ENCODE measurements around the gene PRKN.

PRKN gene

DNA sequence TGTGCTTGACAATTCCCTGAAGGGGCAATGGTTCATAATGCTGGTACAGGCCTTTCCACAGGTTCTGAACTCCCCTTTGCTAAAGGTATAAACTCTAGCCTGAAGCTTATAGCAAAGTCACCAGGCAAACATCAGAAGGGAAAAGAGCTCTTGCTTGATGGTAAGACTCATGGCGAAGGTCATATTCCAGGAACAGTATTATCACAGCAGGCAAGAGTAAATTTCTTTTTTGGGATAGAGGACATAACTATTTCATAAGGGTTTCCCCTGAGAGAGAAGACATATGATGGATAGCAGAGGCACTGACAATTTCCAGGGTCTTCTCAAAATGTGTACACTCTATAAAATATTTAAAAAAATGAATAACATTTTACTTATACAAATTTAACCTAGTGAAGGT is 86.8 kb downstream of the PRKN start:
- Histone ChIP-seq H3K36me3 (ENCODE audit: control insufficient read depth in 2 of 2, insufficient read depth in 1 of 2, low read length in 2 of 2) (no peaks in the 10 kb centered on the region), H3K4me1 (ENCODE audit: control insufficient read depth, insufficient read depth, low read length) (no peaks in the 10 kb centered on the region), H3K27ac (ENCODE audit: extremely low read depth, low read depth, low read length) (no peak overlapping the region), H3K9me3 (ENCODE audit: control insufficient read depth, insufficient read depth, low read depth, low read length) (no peaks in the 10 kb centered on the region), H3K4me3 (ENCODE audit: low read depth, low read length) (no peak overlapping the region)
- CTCF ChIA-PET: interaction anchor here (0.6 kb wide), 1 partner anchor 18 kb away, joined by 3 read pairs; no protein-coding TSS in a partner anchor
- TF ChIP-seq, protein P1, sequence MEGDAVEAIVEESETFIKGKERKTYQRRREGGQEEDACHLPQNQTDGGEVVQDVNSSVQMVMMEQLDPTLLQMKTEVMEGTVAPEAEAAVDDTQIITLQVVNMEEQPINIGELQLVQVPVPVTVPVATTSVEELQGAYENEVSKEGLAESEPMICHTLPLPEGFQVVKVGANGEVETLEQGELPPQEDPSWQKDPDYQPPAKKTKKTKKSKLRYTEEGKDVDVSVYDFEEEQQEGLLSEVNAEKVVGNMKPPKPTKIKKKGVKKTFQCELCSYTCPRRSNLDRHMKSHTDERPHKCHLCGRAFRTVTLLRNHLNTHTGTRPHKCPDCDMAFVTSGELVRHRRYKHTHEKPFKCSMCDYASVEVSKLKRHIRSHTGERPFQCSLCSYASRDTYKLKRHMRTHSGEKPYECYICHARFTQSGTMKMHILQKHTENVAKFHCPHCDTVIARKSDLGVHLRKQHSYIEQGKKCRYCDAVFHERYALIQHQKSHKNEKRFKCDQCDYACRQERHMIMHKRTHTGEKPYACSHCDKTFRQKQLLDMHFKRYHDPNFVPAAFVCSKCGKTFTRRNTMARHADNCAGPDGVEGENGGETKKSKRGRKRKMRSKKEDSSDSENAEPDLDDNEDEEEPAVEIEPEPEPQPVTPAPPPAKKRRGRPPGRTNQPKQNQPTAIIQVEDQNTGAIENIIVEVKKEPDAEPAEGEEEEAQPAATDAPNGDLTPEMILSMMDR (tag by site-specific recombination; IDR thresholded peaks at IDR 0.05): no peak
- no peak for TF ChIP-seq ZNF707 (tag by site-specific recombination; IDR thresholded peaks at IDR 0.05)
- no peak for TF ChIP-seq OSR2 (tag by site-specific recombination; IDR thresholded peaks at IDR 0.05)
- no peak for TF ChIP-seq SETDB1 (IDR thresholded peaks at IDR 0.05; ENCODE audit: insufficient read length, low read length)
- TF ChIP-seq ZNF701 (tag by site-specific recombination; IDR thresholded peaks at IDR 0.05): no peak
- no peak for TF ChIP-seq ZNF654 (tag by site-specific recombination; IDR thresholded peaks at IDR 0.05; ENCODE audit: low read depth)
- no peak for TF ChIP-seq ZNF610 (tag by site-specific recombination; IDR thresholded peaks at IDR 0.05; ENCODE audit: borderline replicate concordance)
- POLR2A ChIA-PET: no interaction called here

DNA sequence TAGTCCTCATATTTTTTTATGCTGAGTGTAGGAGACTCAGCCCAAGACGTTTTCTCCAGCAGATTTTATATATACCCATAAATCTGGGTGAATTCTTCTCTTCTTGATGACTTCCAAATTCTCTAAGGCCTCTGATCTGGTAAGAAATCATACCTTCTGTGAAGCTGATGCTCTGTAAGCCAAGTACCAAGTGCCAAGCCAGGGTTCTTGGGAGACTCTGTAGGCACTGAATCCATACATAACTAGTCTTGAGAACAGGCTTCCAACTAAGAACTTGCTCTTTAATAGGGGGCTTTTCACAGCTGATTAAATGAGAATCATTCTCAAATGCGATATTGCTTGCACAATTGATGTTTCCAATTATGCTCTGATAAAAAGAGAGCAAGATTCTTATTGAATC is 87.6 kb downstream of the PRKN start:
- Histone ChIP-seq H3K4me1 (ENCODE audit: control insufficient read depth, insufficient read depth, low read length) (no peaks in the 10 kb centered on the region), H3K36me3 (ENCODE audit: control insufficient read depth in 2 of 2, insufficient read depth in 1 of 2, low read length in 2 of 2) (no peaks in the 10 kb centered on the region), H3K27ac (ENCODE audit: extremely low read depth, low read depth, low read length) (no peak overlapping the region), H3K4me3 (ENCODE audit: low read depth, low read length) (no peak overlapping the region), H3K9me3 (ENCODE audit: control insufficient read depth, insufficient read depth, low read depth, low read length) (no peaks in the 10 kb centered on the region)
- TF ChIP-seq RBAK (tag by site-specific recombination; IDR thresholded peaks at IDR 0.05): no peak
- POLR2A ChIA-PET: no interaction called here
- CTCF ChIA-PET: no interaction called here

DNA sequence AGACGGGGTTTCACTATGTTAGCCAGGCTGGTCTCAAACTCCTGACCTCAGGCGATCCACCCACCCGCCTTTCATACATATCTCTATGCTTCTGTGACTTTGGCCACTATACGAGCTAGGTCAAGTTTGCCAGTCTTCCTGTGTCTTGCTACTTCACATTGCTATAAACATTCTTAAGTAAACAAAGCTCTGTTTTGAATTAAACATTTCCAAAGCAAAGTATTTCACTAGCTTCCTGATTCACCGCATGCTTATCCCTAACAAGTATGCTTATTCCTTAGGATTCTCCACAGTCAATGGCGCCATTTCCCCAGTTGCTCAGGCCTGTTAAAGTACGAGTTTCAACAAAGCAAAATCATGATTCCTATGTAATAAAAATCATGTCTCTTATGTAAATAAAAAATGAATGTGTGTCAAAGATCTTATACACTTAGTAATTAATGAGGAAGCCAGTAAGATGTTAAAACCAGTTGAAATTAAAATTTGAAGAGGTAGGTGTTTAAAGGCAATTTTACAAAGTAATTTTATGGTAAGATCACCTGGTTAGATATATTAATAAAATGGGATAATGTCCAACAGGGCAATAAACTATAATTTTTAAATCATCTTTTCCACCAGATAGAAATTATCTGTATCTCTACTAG is 88.5 kb downstream of the PRKN start:
- H3K27ac ChIP-seq (ENCODE audit: extremely low read depth, low read depth, low read length): no peak overlapping the region
- TF ChIP-seq ZBTB7A (tag by site-specific recombination; IDR thresholded peaks at IDR 0.05; ENCODE audit: low read depth) (no peak), ZNF510 (tag by site-specific recombination; IDR thresholded peaks at IDR 0.05; ENCODE audit: insufficient replicate concordance) (peak; percentile 98), HOXD13 (CRISPR knock-in tag; IDR thresholded peaks at IDR 0.05; ENCODE audit: borderline replicate concordance) (no peak)
- no peak overlapping the region for H3K4me3 ChIP-seq (ENCODE audit: low read depth, low read length)
- H3K36me3 ChIP-seq (ENCODE audit: control insufficient read depth in 2 of 2, insufficient read depth in 1 of 2, low read length in 2 of 2): no peaks in the 10 kb centered on the region
- no peaks in the 10 kb centered on the region for H3K4me1 ChIP-seq (ENCODE audit: control insufficient read depth, insufficient read depth, low read length)
- CTCF ChIA-PET: no interaction called here
- POLR2A ChIA-PET: no interaction called here
- no peaks in the 10 kb centered on the region for H3K9me3 ChIP-seq (ENCODE audit: control insufficient read depth, insufficient read depth, low read depth, low read length)

DNA sequence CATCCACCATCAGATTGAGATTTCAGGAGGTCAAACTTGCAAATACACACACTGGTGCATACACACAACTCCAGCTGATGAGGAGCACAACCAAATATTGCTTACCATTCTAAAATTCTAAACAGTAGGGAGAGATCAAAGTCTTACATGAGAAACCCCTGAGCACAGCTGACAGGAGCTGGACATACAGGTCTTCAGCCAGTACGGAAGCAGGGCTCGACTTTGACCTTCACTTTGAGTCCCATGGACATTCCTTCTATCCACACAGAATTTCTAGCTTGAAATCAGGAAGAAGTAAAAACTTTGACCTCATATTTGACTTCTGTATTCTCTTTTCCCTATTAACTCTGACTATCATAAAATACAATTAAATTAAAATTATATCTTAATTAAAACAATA is 90.2 kb downstream of the PRKN start:
- Histone ChIP-seq H3K27ac (ENCODE audit: extremely low read depth, low read depth, low read length) (no peak overlapping the region), H3K4me1 (ENCODE audit: control insufficient read depth, insufficient read depth, low read length) (no peaks in the 10 kb centered on the region), H3K9me3 (ENCODE audit: control insufficient read depth, insufficient read depth, low read depth, low read length) (no peaks in the 10 kb centered on the region), H3K4me3 (ENCODE audit: low read depth, low read length) (no peak overlapping the region), H3K36me3 (ENCODE audit: control insufficient read depth in 2 of 2, insufficient read depth in 1 of 2, low read length in 2 of 2) (no peaks in the 10 kb centered on the region)
- POLR2A ChIA-PET: no interaction called here
- TF ChIP-seq, protein P2, sequence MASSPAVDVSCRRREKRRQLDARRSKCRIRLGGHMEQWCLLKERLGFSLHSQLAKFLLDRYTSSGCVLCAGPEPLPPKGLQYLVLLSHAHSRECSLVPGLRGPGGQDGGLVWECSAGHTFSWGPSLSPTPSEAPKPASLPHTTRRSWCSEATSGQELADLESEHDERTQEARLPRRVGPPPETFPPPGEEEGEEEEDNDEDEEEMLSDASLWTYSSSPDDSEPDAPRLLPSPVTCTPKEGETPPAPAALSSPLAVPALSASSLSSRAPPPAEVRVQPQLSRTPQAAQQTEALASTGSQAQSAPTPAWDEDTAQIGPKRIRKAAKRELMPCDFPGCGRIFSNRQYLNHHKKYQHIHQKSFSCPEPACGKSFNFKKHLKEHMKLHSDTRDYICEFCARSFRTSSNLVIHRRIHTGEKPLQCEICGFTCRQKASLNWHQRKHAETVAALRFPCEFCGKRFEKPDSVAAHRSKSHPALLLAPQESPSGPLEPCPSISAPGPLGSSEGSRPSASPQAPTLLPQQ (tag by site-specific recombination; IDR thresholded peaks at IDR 0.05): no peak
- TF ChIP-seq SETDB1 (IDR thresholded peaks at IDR 0.05; ENCODE audit: insufficient read length, low read length) (no peak), ZNF114 (tag by site-specific recombination; IDR thresholded peaks at IDR 0.05) (no peak), ZNF701 (tag by site-specific recombination; IDR thresholded peaks at IDR 0.05) (no peak)
- TF ChIP-seq, protein P3, sequence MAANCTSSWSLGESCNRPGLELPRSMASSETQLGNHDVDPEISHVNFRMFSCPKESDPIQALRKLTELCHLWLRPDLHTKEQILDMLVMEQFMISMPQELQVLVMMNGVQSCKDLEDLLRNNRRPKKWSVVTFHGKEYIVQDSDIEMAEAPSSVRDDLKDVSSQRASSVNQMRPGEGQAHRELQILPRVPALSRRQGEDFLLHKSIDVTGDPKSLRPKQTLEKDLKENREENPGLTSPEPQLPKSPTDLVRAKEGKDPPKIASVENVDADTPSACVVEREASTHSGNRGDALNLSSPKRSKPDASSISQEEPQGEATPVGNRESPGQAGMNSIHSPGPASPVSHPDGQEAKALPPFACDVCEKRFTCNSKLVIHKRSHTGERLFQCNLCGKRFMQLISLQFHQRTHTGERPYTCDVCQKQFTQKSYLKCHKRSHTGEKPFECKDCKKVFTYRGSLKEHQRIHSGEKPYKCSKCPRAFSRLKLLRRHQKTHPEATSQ (tag by site-specific recombination; IDR thresholded peaks at IDR 0.05): no peak
- TF ChIP-seq, protein P4, sequence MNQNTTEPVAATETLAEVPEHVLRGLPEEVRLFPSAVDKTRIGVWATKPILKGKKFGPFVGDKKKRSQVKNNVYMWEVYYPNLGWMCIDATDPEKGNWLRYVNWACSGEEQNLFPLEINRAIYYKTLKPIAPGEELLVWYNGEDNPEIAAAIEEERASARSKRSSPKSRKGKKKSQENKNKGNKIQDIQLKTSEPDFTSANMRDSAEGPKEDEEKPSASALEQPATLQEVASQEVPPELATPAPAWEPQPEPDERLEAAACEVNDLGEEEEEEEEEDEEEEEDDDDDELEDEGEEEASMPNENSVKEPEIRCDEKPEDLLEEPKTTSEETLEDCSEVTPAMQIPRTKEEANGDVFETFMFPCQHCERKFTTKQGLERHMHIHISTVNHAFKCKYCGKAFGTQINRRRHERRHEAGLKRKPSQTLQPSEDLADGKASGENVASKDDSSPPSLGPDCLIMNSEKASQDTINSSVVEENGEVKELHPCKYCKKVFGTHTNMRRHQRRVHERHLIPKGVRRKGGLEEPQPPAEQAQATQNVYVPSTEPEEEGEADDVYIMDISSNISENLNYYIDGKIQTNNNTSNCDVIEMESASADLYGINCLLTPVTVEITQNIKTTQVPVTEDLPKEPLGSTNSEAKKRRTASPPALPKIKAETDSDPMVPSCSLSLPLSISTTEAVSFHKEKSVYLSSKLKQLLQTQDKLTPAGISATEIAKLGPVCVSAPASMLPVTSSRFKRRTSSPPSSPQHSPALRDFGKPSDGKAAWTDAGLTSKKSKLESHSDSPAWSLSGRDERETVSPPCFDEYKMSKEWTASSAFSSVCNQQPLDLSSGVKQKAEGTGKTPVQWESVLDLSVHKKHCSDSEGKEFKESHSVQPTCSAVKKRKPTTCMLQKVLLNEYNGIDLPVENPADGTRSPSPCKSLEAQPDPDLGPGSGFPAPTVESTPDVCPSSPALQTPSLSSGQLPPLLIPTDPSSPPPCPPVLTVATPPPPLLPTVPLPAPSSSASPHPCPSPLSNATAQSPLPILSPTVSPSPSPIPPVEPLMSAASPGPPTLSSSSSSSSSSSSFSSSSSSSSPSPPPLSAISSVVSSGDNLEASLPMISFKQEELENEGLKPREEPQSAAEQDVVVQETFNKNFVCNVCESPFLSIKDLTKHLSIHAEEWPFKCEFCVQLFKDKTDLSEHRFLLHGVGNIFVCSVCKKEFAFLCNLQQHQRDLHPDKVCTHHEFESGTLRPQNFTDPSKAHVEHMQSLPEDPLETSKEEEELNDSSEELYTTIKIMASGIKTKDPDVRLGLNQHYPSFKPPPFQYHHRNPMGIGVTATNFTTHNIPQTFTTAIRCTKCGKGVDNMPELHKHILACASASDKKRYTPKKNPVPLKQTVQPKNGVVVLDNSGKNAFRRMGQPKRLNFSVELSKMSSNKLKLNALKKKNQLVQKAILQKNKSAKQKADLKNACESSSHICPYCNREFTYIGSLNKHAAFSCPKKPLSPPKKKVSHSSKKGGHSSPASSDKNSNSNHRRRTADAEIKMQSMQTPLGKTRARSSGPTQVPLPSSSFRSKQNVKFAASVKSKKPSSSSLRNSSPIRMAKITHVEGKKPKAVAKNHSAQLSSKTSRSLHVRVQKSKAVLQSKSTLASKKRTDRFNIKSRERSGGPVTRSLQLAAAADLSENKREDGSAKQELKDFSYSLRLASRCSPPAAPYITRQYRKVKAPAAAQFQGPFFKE (tag by site-specific recombination; IDR thresholded peaks at IDR 0.05; ENCODE audit: borderline replicate concordance): no peak
- CTCF ChIA-PET: no interaction called here
